B cell (primary cell): ENCODE measurements around the gene SNX24. TPM values are rescaled to one million over a fixed set of nuclear protein-coding genes. Genes with fewer than 3 reads are reported as not detected.

ENCODE experiments used
- ATAC-seq: fragments of 200-7000 bp; cut with Tn5 transposase; one replicate; pipeline ENCODE4 v1.10.0; 2021; ENCODE audit warnings: low read depth, mild to moderate bottlenecking, moderate number of reproducible peaks, moderate library complexity
- CTCF ChIA-PET: fragments of 350-600 bp; sonication (Branson Sonifier 250); formaldehyde crosslinking; loops from one replicate; lab custom pipeline; 2021; ENCODE audit warnings: antibody characterized with exemption, inconsistent platforms; lab: Charles Lee
- POLR2A ChIA-PET: fragments of 350-600 bp; sonication (Branson Sonifier 250); formaldehyde crosslinking; loops from one replicate; lab custom pipeline; 2021; ENCODE audit warnings: antibody characterized with exemption; lab: Charles Lee
- DNase-seq: peaks from one replicate; pipeline ENCODE4 v3.0.0; 2013
- H2AFZ ChIP-seq: 2 replicates; pipeline ENCODE4 v1.6.1; 2012; ENCODE audit warnings: mild to moderate bottlenecking, low read depth, low read length; ENCODE audit not compliant: insufficient read depth, poor library complexity, severe bottlenecking
- H3K27ac ChIP-seq, 2 donors: 1 replicate in 1 of 2; 2 replicates in 1 of 2; pipeline ENCODE4 v1.5.1; 2012 to 2013; ENCODE audit warnings: low read length in 2 of 2, mild to moderate bottlenecking in 2 of 2, moderate library complexity in 1 of 2
- H3K27me3 ChIP-seq, 4 experiments: fragments of 200-600 bp in 1 of 4; sonication (generic) in 1 of 4; replicated peaks in 1 of 4; 1 replicate in 2 of 4; 2 replicates in 2 of 4; pipeline versions ENCODE4 v1.6.1 to v1.7.0; 2013 to 2016; ENCODE audit warnings: low read length in 3 of 4, mild to moderate bottlenecking in 2 of 4, mixed read lengths in 1 of 4, moderate library complexity in 1 of 4; ENCODE audit not compliant: insufficient read depth in 4 of 4, control insufficient read depth in 3 of 4; ENCODE audit errors: control extremely low read depth in 1 of 4
- H3K36me3 ChIP-seq, 2 experiments: replicated peaks in 1 of 2; 1 replicate in 1 of 2; 2 replicates in 1 of 2; pipeline versions ENCODE4 v1.6.1 to v1.7.1; 2013; ENCODE audit warnings: low read length in 1 of 2; ENCODE audit not compliant: insufficient read depth in 2 of 2, control insufficient read depth in 1 of 2; ENCODE audit errors: control extremely low read depth in 1 of 2, extremely low read depth in 1 of 2
- H3K4me1 ChIP-seq, 2 donors: fragments of 200-600 bp in 1 of 2; sonication (generic) in 1 of 2; 1 replicate in 1 of 2; 2 replicates in 1 of 2; pipeline versions ENCODE4 v1.5.1 to v1.6.1; 2013 to 2017; ENCODE audit warnings: low read length in 2 of 2; ENCODE audit not compliant: control insufficient read depth in 2 of 2, insufficient read depth in 2 of 2
- H3K4me2 ChIP-seq: replicated peaks from 2 replicates; pipeline ENCODE3; 2012; ENCODE audit warnings: mild to moderate bottlenecking, low read depth, low read length; ENCODE audit not compliant: poor library complexity, severe bottlenecking
- H3K4me3 ChIP-seq, 5 experiments: fragments of 200-600 bp in 1 of 5; sonication (generic) in 1 of 5; 1 replicate in 3 of 5; 2 replicates in 2 of 5; pipeline versions ENCODE4 v1.5.1 to v1.7.0; 2011 to 2016; ENCODE audit warnings: low read length in 4 of 5, mild to moderate bottlenecking in 4 of 5, low read depth in 2 of 5, control low read depth in 1 of 5, moderate library complexity in 1 of 5; ENCODE audit not compliant: insufficient read depth in 1 of 5; ENCODE audit errors: control extremely low read depth in 1 of 5, extremely low read depth in 1 of 5
- H3K79me2 ChIP-seq: fragments of 200-600 bp; sonication (generic); one replicate; pipeline ENCODE4 v1.6.0; 2016; ENCODE audit warnings: low read length; ENCODE audit not compliant: control insufficient read depth, insufficient read depth
- H3K9ac ChIP-seq: fragments of 200-600 bp; sonication (generic); 2 replicates; pipeline ENCODE4 v1.6.1; 2017; ENCODE audit warnings: mild to moderate bottlenecking, low read length, moderate library complexity
- H3K9me3 ChIP-seq, 3 donors: one replicate each; pipeline versions ENCODE4 v1.6.1 to v1.7.1; 2013; ENCODE audit warnings: low read length in 2 of 3; ENCODE audit not compliant: control insufficient read depth in 2 of 3, insufficient read depth in 1 of 3; ENCODE audit errors: control extremely low read depth in 1 of 3
- H4K20me1 ChIP-seq: 2 replicates; pipeline ENCODE4 v1.6.0; 2012; ENCODE audit warnings: mild to moderate bottlenecking, low read length; ENCODE audit not compliant: insufficient read depth, control insufficient read depth, poor library complexity, severe bottlenecking
- H3K27ac Mint-ChIP-seq: one replicate; pipeline ENCODE4 v1.8.0; 2021; ENCODE audit warnings: mixed read lengths
- H3K27me3 Mint-ChIP-seq: one replicate; pipeline ENCODE4 v1.8.0; 2021; ENCODE audit warnings: mixed read lengths
- H3K4me1 Mint-ChIP-seq: one replicate; pipeline ENCODE4 v1.8.0; 2021; ENCODE audit warnings: mixed read lengths
- H3K4me3 Mint-ChIP-seq: one replicate; pipeline ENCODE4 v1.8.0; 2021; ENCODE audit warnings: mixed read lengths
- H3K9me3 Mint-ChIP-seq: one replicate; pipeline ENCODE4 v1.8.0; 2022; ENCODE audit warnings: mixed read lengths; ENCODE audit not compliant: insufficient read depth
- EZH2 ChIP-seq: IDR thresholded peaks from 2 replicates; pipeline ENCODE4 v1.6.1; 2012; ENCODE audit warnings: borderline replicate concordance, low read depth, mild to moderate bottlenecking, moderate library complexity, low read length; ENCODE audit not compliant: insufficient read depth, poor library complexity, severe bottlenecking
- WGBS: methylation state at CpG from one replicate; pipeline ENCODE4 v1.1.5; 2013; ENCODE audit warnings: missing lambda C conversion rate; ENCODE audit not compliant: insufficient coverage; 5-methylcytosine and 5-hydroxymethylcytosine counted together
- intact Hi-C: fragments of 100-400 bp; cut with micrococcal nuclease; formaldehyde crosslinking; loops from one replicate; pipeline ENCODE4 v1.10.0; 2022
- polyA plus RNA-seq: library from polyadenylated mRNA; depleted of rRNA; stranded (reverse); fragments of >200 nt; gene quantifications from 2 replicates; pipeline ENCODE4 v1.2.3, GENCODE V29; 2012
- total RNA-seq, 2 donors: library from RNA; stranded (reverse); fragments of 120-200 nt in 1 of 2; gene quantifications; 1 replicate in 1 of 2; 2 replicates in 1 of 2; pipeline versions ENCODE4 v1.2.3 to v1.2.4, GENCODE V29; 2013 to 2022
- TF ChIP-seq, protein P1 (sequence below): fragments of 200-600 bp; IDR thresholded peaks from one replicate; pipeline ENCODE4 v1.8.0; 2022; ENCODE audit warnings: antibody characterized with exemption, mild to moderate bottlenecking

The SNX24 gene
- total and polyA plus RNA-seq, 2 donors (not counting 1 experiment from before 2014, with no cell fraction given): 1.1 to 9.3 TPM

DNA sequence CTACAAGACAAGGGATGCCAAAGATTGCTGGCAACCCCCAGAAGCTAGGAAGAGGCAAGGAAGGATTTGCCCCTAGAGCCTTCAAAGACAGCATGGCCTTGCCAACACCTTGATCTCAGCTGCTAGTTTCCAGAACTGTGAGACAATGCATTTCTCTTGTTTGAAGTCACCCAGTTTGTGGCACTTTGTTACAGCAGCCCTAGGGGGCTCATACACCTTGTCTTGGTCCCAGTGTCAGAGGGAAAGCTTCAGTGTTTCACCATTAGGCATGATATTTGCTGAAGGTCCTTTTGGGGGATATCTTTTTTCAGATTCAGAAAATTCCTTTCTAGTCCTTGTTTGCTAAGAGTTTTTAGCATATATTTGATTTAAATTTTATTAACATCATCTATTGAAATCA lies 194.3 kb downstream of the SNX24 start:
- intact Hi-C loops: no loop called here
- POLR2A ChIA-PET: no interaction called here
- peaks cover 12% of the 10 kb centered on the region for H3K4me1 Mint-ChIP-seq
- no peak overlapping the region for H3K4me2 ChIP-seq
- peaks cover 47% of the 10 kb centered on the region for H3K27me3 Mint-ChIP-seq
- no peak overlapping the region for H3K9ac ChIP-seq
- no peaks in the 10 kb centered on the region for H3K36me3 ChIP-seq
- no peak overlapping the region for H2AFZ ChIP-seq
- peaks cover 0 to 13% (median 0%) of the 10 kb centered on the region in 3 donors for H3K9me3 ChIP-seq
- no peak overlapping the region for H3K4me3 ChIP-seq
- peaks cover 2 to 46% (median 42%) of the 10 kb centered on the region in 4 experiments for H3K27me3 ChIP-seq
- no peak for TF ChIP-seq EZH2
- TF ChIP-seq, protein P1, sequence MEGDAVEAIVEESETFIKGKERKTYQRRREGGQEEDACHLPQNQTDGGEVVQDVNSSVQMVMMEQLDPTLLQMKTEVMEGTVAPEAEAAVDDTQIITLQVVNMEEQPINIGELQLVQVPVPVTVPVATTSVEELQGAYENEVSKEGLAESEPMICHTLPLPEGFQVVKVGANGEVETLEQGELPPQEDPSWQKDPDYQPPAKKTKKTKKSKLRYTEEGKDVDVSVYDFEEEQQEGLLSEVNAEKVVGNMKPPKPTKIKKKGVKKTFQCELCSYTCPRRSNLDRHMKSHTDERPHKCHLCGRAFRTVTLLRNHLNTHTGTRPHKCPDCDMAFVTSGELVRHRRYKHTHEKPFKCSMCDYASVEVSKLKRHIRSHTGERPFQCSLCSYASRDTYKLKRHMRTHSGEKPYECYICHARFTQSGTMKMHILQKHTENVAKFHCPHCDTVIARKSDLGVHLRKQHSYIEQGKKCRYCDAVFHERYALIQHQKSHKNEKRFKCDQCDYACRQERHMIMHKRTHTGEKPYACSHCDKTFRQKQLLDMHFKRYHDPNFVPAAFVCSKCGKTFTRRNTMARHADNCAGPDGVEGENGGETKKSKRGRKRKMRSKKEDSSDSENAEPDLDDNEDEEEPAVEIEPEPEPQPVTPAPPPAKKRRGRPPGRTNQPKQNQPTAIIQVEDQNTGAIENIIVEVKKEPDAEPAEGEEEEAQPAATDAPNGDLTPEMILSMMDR: no peak
- H3K27ac ChIP-seq: no peak overlapping the region
- peaks cover 18 to 22% of the 10 kb centered on the region in 2 donors for H3K4me1 ChIP-seq
- DNase-seq (no peak), ATAC-seq (no peak)
- no peak overlapping the region for H3K27ac Mint-ChIP-seq
- CTCF ChIA-PET: no interaction called here
- no peak overlapping the region for H3K4me3 Mint-ChIP-seq
- no peaks in the 10 kb centered on the region for H3K9me3 Mint-ChIP-seq
- no peaks in the 10 kb centered on the region for H4K20me1 ChIP-seq
- no peaks in the 10 kb centered on the region for H3K79me2 ChIP-seq

DNA sequence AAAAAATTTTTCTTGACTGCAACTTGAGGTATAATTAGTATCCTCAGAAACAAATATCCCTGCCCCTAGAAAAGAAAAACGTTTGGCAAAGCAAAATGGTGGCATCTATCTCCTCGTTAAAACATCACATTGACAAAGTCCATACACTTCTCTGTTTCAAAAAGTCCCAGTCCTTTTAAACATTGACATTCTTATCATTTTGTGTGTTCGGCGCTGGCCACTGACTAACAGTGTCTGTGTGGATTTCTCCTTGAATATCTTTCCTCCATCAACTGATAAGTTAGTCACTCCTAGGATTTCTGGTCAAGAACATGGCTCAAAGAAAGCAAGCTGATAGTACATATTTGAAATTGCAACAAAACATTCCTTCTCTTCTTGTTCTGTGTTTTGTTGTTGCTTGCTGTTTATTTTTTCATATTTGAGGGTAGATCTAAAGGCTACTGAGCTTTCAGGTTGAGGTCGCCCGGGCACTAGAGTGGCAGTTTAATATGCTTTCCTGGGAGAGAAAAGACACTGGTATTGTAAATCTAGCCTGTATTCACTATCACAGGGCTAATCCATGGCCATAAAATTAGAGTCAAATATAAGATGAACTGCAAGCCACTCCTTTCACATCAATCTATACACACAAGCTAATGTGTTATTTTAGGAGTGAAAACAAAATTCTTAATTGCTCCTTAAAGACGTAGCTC lies 199.7 kb downstream of the SNX24 start:
- ATAC-seq (no peak), DNase-seq (no peak)
- Mint-ChIP-seq H3K27ac (no peak overlapping the region), H3K4me1 (no peaks in the 10 kb centered on the region), H3K4me3 (no peak overlapping the region), H3K9me3 (no peaks in the 10 kb centered on the region), H3K27me3 (peaks cover 39% of the 10 kb centered on the region)
- Histone ChIP-seq H2AFZ (no peak overlapping the region), H3K79me2 (no peaks in the 10 kb centered on the region), H3K9ac (no peak overlapping the region), H3K4me2 (no peak overlapping the region), H3K36me3 (no peaks in the 10 kb centered on the region), H4K20me1 (no peaks in the 10 kb centered on the region), H3K4me3 (no peak overlapping the region), H3K9me3 (no peaks in the 10 kb centered on the region), H3K27me3 (peaks cover 0 to 28% (median 3%) of the 10 kb centered on the region in 4 experiments), H3K27ac (no peak overlapping the region), H3K4me1 (no peaks in the 10 kb centered on the region)
- WGBS: no CpG with 5 or more reads among the region's 7 CpGs
- TF ChIP-seq EZH2: no peak
- TF ChIP-seq, protein P1: no peak
- intact Hi-C loops: no loop called here
- ChIA-PET POLR2A (no interaction called here), CTCF (no interaction called here)
